Peyer's patch (tissue), 4 donors: ENCODE results near the gene DOCK3.

Experiments
- POLR2A ChIP-seq, 2 donors: fragments of 450-650 bp; IDR thresholded peaks; one replicate each; pipeline ENCODE4 v1.5.1; 2017; ENCODE audit warnings: antibody characterized with exemption in 2 of 2, mild to moderate bottlenecking in 2 of 2, moderate library complexity in 2 of 2
- TF ChIP-seq, protein P1 (sequence below), 6 experiments: fragments of 450-650 bp in 4 of 6; fragments of 200-600 bp in 2 of 6; sonication (generic) in 1 of 6; IDR thresholded peaks; one replicate each; pipeline ENCODE4 v1.5.1; 2017 to 2019; ENCODE audit warnings: antibody characterized with exemption in 6 of 6, mild to moderate bottlenecking in 3 of 6, moderate library complexity in 1 of 6

GRCh38 chr3:50628601-50629000, 46.1 kb upstream of the DOCK3 start:
- TF ChIP-seq, protein P1, sequence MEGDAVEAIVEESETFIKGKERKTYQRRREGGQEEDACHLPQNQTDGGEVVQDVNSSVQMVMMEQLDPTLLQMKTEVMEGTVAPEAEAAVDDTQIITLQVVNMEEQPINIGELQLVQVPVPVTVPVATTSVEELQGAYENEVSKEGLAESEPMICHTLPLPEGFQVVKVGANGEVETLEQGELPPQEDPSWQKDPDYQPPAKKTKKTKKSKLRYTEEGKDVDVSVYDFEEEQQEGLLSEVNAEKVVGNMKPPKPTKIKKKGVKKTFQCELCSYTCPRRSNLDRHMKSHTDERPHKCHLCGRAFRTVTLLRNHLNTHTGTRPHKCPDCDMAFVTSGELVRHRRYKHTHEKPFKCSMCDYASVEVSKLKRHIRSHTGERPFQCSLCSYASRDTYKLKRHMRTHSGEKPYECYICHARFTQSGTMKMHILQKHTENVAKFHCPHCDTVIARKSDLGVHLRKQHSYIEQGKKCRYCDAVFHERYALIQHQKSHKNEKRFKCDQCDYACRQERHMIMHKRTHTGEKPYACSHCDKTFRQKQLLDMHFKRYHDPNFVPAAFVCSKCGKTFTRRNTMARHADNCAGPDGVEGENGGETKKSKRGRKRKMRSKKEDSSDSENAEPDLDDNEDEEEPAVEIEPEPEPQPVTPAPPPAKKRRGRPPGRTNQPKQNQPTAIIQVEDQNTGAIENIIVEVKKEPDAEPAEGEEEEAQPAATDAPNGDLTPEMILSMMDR (IDR thresholded peaks at IDR 0.05): no peak
- no peak for TF ChIP-seq POLR2A (IDR thresholded peaks at IDR 0.05)
